RPMI7951 (cell line): Measurements from ENCODE around the gene CAMK1D. TPM values are rescaled to one million over a fixed set of nuclear protein-coding genes. Genes with fewer than 3 reads are reported as not detected.
"Not testable (repeated sequence)": the region's sequence is repeated elsewhere in the genome, so short reads cannot be mapped to it uniquely, and the experiment has no call there.

Experiments used
- DNase-seq: peaks from one replicate; pipeline ENCODE4 v3.0.0-alpha.2; 2012; ENCODE audit warnings: low read depth
- total RNA-seq: library from RNA; depleted of rRNA; stranded (reverse); fragments of >200 nt; shearing (Covaris generic); gene quantifications from 2 replicates; pipeline ENCODE4 v1.2.3, GENCODE V29; 2014

The CAMK1D gene
- total RNA-seq, 1 experiment from 2014 or later, result not detected

GRCh38 chr10:12697764-12698163, 348.4 kb downstream of the CAMK1D start:
- DNase-seq, result no peak

- DNase-seq, result no peak
Measured at GRCh38 chr10:12699258-12699700, 349.9 kb downstream of the CAMK1D start.

- DNase-seq, result no peak
Measured at GRCh38 chr10:12699781-12700556, 350.6 kb downstream of the CAMK1D start.

- DNase-seq, result no peak
Measured at GRCh38 chr10:12700557-12700874, 351.2 kb downstream of the CAMK1D start.

- no peak for DNase-seq
Measured at GRCh38 chr10:12701696-12702095, 352.3 kb downstream of the CAMK1D start.

GRCh38 chr10:12702215-12702770, 352.9 kb downstream of the CAMK1D start:
- DNase-seq, result no peak

- DNase-seq, result no peak
Measured at GRCh38 chr10:12703126-12703525, 353.8 kb downstream of the CAMK1D start.

- peak; percentile 48 for DNase-seq
Measured at GRCh38 chr10:12703813-12704212, 354.5 kb downstream of the CAMK1D start.

- no peak for DNase-seq
Measured at GRCh38 chr10:12704488-12704887, 355.1 kb downstream of the CAMK1D start.

- no peak for DNase-seq
Measured at GRCh38 chr10:12705943-12706342, 356.6 kb downstream of the CAMK1D start.

GRCh38 chr10:12707461-12708185, 358.3 kb downstream of the CAMK1D start:
- DNase-seq, result peak; percentile 65

GRCh38 chr10:12709000-12709401, 359.7 kb downstream of the CAMK1D start:
- DNase-seq, result no peak

- no peak for DNase-seq
Measured at GRCh38 chr10:12709521-12709963, 360.2 kb downstream of the CAMK1D start.

GRCh38 chr10:12710157-12710556, 360.8 kb downstream of the CAMK1D start:
- DNase-seq, result no peak

- peak; percentile 63 for DNase-seq
Measured at GRCh38 chr10:12710594-12711349, 361.4 kb downstream of the CAMK1D start.

- DNase-seq, result no peak
Measured at GRCh38 chr10:12711350-12711708, 362.0 kb downstream of the CAMK1D start.

GRCh38 chr10:12712293-12712983, 363.1 kb downstream of the CAMK1D start:
- no peak for DNase-seq

GRCh38 chr10:12712984-12713316, 363.6 kb downstream of the CAMK1D start:
- DNase-seq, result not testable (repeated sequence)

GRCh38 chr10:12716042-12716441, 366.7 kb downstream of the CAMK1D start:
- no peak for DNase-seq

GRCh38 chr10:12717981-12718707, 368.8 kb downstream of the CAMK1D start:
- DNase-seq, result no peak

GRCh38 chr10:12719365-12719764, 370.0 kb downstream of the CAMK1D start:
- DNase-seq, result no peak
